ENCODE results near the gene MTA1.

- TF ChIP-seq CTCF (IDR thresholded peaks at IDR 0.05; ENCODE audit: low read depth, low read length, missing input control) (no peak), RXRA (IDR thresholded peaks at IDR 0.05) (no peak), FOXA1 (IDR thresholded peaks at IDR 0.05) (no peak), ATF3 (IDR thresholded peaks at IDR 0.05) (no peak), GABPA (IDR thresholded peaks at IDR 0.05 in 1 of 2, conservative IDR thresholded peaks at IDR 0.05 in 1 of 2) (no peak), RAD21 (IDR thresholded peaks at IDR 0.05) (no peak), YY1 (IDR thresholded peaks at IDR 0.05) (no peak), MAX (IDR thresholded peaks at IDR 0.05) (no peak), EGR1 (IDR thresholded peaks at IDR 0.05; ENCODE audit: low read depth in 2 of 2) (no peak)
- TF ChIP-seq, protein P1, sequence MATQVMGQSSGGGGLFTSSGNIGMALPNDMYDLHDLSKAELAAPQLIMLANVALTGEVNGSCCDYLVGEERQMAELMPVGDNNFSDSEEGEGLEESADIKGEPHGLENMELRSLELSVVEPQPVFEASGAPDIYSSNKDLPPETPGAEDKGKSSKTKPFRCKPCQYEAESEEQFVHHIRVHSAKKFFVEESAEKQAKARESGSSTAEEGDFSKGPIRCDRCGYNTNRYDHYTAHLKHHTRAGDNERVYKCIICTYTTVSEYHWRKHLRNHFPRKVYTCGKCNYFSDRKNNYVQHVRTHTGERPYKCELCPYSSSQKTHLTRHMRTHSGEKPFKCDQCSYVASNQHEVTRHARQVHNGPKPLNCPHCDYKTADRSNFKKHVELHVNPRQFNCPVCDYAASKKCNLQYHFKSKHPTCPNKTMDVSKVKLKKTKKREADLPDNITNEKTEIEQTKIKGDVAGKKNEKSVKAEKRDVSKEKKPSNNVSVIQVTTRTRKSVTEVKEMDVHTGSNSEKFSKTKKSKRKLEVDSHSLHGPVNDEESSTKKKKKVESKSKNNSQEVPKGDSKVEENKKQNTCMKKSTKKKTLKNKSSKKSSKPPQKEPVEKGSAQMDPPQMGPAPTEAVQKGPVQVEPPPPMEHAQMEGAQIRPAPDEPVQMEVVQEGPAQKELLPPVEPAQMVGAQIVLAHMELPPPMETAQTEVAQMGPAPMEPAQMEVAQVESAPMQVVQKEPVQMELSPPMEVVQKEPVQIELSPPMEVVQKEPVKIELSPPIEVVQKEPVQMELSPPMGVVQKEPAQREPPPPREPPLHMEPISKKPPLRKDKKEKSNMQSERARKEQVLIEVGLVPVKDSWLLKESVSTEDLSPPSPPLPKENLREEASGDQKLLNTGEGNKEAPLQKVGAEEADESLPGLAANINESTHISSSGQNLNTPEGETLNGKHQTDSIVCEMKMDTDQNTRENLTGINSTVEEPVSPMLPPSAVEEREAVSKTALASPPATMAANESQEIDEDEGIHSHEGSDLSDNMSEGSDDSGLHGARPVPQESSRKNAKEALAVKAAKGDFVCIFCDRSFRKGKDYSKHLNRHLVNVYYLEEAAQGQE (IDR thresholded peaks at IDR 0.05): no peak
Observed at GRCh38 chr14:105466531-105467248, 47.1 kb downstream of the MTA1 start.
